ENCODE measurements around the gene CDHR3. TPM values are rescaled to one million over a fixed set of nuclear protein-coding genes. Genes with fewer than 3 reads are reported as not detected.
"Not testable (repeated sequence)": the region's sequence is repeated elsewhere in the genome, so short reads cannot be mapped to it uniquely, and the experiment has no call there.

The CDHR3 gene
- total RNA-seq, 1 donor from 2014 or later, result 0.47 TPM

- no peaks in the 10 kb centered on the region for H3K9me3 Mint-ChIP-seq
- H3K27me3 Mint-ChIP-seq (ENCODE audit: insufficient read depth), result peaks cover 21% of the 10 kb centered on the region
- H3K36me3 Mint-ChIP-seq (ENCODE audit: low read depth), result no peaks in the 10 kb centered on the region
- no peak overlapping the region for H3K27ac Mint-ChIP-seq
- intact Hi-C loops (cut with micrococcal nuclease), result loop anchor here (5.0 kb wide), 1 partner anchor 34 kb away; no protein-coding TSS in a partner anchor
- no peak overlapping the region for H3K4me3 Mint-ChIP-seq
- H3K4me1 Mint-ChIP-seq (ENCODE audit: low read depth), result no peaks in the 10 kb centered on the region
- DNase-seq (ENCODE audit: low spot score), result no peak
These were observed 12.8 kb downstream of the CDHR3 start for GRCh38 chr7:105975770-105976417.

- Mint-ChIP-seq H3K4me3 (no peak overlapping the region), H3K9me3 (no peaks in the 10 kb centered on the region), H3K27ac (no peak overlapping the region), H3K36me3 (ENCODE audit: low read depth) (no peaks in the 10 kb centered on the region), H3K27me3 (ENCODE audit: insufficient read depth) (peaks cover 24% of the 10 kb centered on the region), H3K4me1 (ENCODE audit: low read depth) (no peaks in the 10 kb centered on the region)
- intact Hi-C loops (cut with micrococcal nuclease), result loop anchor here (5.0 kb wide), 1 partner anchor 35 kb away; no protein-coding TSS in a partner anchor
- no peak for DNase-seq (ENCODE audit: low spot score)
These were observed 13.8 kb downstream of the CDHR3 start for GRCh38 chr7:105976868-105977267.

- H3K9me3 Mint-ChIP-seq, result no peaks in the 10 kb centered on the region
- H3K27me3 Mint-ChIP-seq (ENCODE audit: insufficient read depth), result peaks cover 27% of the 10 kb centered on the region
- no peak for DNase-seq (ENCODE audit: low spot score)
- intact Hi-C loops (cut with micrococcal nuclease), result loop anchor here (5.0 kb wide), 1 partner anchor 36 kb away; no protein-coding TSS in a partner anchor
- no peak overlapping the region for H3K27ac Mint-ChIP-seq
- no peak overlapping the region for H3K4me3 Mint-ChIP-seq
- no peaks in the 10 kb centered on the region for H3K4me1 Mint-ChIP-seq (ENCODE audit: low read depth)
- no peaks in the 10 kb centered on the region for H3K36me3 Mint-ChIP-seq (ENCODE audit: low read depth)
These were observed 15.0 kb downstream of the CDHR3 start for GRCh38 chr7:105978035-105978434.

- Mint-ChIP-seq H3K4me3 (no peak overlapping the region), H3K36me3 (ENCODE audit: low read depth) (no peaks in the 10 kb centered on the region), H3K4me1 (ENCODE audit: low read depth) (no peaks in the 10 kb centered on the region), H3K27ac (no peak overlapping the region), H3K9me3 (no peaks in the 10 kb centered on the region), H3K27me3 (ENCODE audit: insufficient read depth) (peaks cover 25% of the 10 kb centered on the region)
- intact Hi-C loops (cut with micrococcal nuclease), result loop anchor here (5.0 kb wide), 1 partner anchor 37 kb away; no protein-coding TSS in a partner anchor
- no peak for DNase-seq (ENCODE audit: low spot score)
These were observed 15.9 kb downstream of the CDHR3 start for GRCh38 chr7:105978974-105979373.

- Mint-ChIP-seq H3K27ac (no peak overlapping the region), H3K9me3 (no peaks in the 10 kb centered on the region), H3K4me1 (ENCODE audit: low read depth) (no peaks in the 10 kb centered on the region)
These were observed 16.3 kb downstream of the CDHR3 start for GRCh38 chr7:105979405-105979804.

GRCh38 chr7:105980645-105981396 lies 17.8 kb downstream of the CDHR3 start:
- Mint-ChIP-seq H3K9me3 (no peaks in the 10 kb centered on the region), H3K4me3 (no peak overlapping the region), H3K27ac (no peak overlapping the region), H3K4me1 (ENCODE audit: low read depth) (no peaks in the 10 kb centered on the region), H3K27me3 (ENCODE audit: insufficient read depth) (peaks cover 31% of the 10 kb centered on the region), H3K36me3 (ENCODE audit: low read depth) (no peaks in the 10 kb centered on the region)
- intact Hi-C loops (cut with micrococcal nuclease), result no loop called here
- no peak for DNase-seq (ENCODE audit: low spot score)

More at GRCh38 chr7:105979405-105979804, 16.3 kb downstream of the CDHR3 start:
- DNase-seq (ENCODE audit: low spot score), result no peak
- peaks cover 24% of the 10 kb centered on the region for H3K27me3 Mint-ChIP-seq (ENCODE audit: insufficient read depth)
- intact Hi-C loops (cut with micrococcal nuclease), result loop anchor here (5.0 kb wide), 1 partner anchor 37 kb away; no protein-coding TSS in a partner anchor
- H3K4me3 Mint-ChIP-seq, result no peak overlapping the region
- no peaks in the 10 kb centered on the region for H3K36me3 Mint-ChIP-seq (ENCODE audit: low read depth)

GRCh38 chr7:105982388-105982787 lies 19.3 kb downstream of the CDHR3 start:
- no peak overlapping the region for H3K4me3 Mint-ChIP-seq
- intact Hi-C loops (cut with micrococcal nuclease), result no loop called here
- peaks cover 37% of the 10 kb centered on the region for H3K27me3 Mint-ChIP-seq (ENCODE audit: insufficient read depth)
- no peaks in the 10 kb centered on the region for H3K36me3 Mint-ChIP-seq (ENCODE audit: low read depth)
- H3K9me3 Mint-ChIP-seq, result no peaks in the 10 kb centered on the region
- DNase-seq (ENCODE audit: low spot score), result no peak
- no peak overlapping the region for H3K27ac Mint-ChIP-seq
- no peaks in the 10 kb centered on the region for H3K4me1 Mint-ChIP-seq (ENCODE audit: low read depth)

GRCh38 chr7:105984808-105985207 lies 21.7 kb downstream of the CDHR3 start:
- H3K4me3 Mint-ChIP-seq; intact Hi-C loops (cut with micrococcal nuclease); H3K27ac Mint-ChIP-seq; DNase-seq (ENCODE audit: low spot score); H3K4me1 Mint-ChIP-seq (ENCODE audit: low read depth); H3K36me3 Mint-ChIP-seq (ENCODE audit: low read depth); H3K9me3 Mint-ChIP-seq: not testable (repeated sequence)
- H3K27me3 Mint-ChIP-seq (ENCODE audit: insufficient read depth), result peaks cover 38% of the 10 kb centered on the region

- intact Hi-C loops (cut with micrococcal nuclease), result no loop called here
- no peak overlapping the region for H3K4me3 Mint-ChIP-seq
- peaks cover 36% of the 10 kb centered on the region for H3K27me3 Mint-ChIP-seq (ENCODE audit: insufficient read depth)
- H3K27ac Mint-ChIP-seq, result no peak overlapping the region
- no peaks in the 10 kb centered on the region for H3K9me3 Mint-ChIP-seq
- no peaks in the 10 kb centered on the region for H3K36me3 Mint-ChIP-seq (ENCODE audit: low read depth)
- no peak for DNase-seq (ENCODE audit: low spot score)
- H3K4me1 Mint-ChIP-seq (ENCODE audit: low read depth), result no peaks in the 10 kb centered on the region
These were observed 22.2 kb downstream of the CDHR3 start for GRCh38 chr7:105985229-105985628.

- intact Hi-C loops (cut with micrococcal nuclease), result no loop called here
These were observed 22.7 kb downstream of the CDHR3 start for GRCh38 chr7:105985672-105986215.

GRCh38 chr7:105987046-105987445 lies 24.0 kb downstream of the CDHR3 start:
- no peaks in the 10 kb centered on the region for H3K36me3 Mint-ChIP-seq (ENCODE audit: low read depth)
- no peak overlapping the region for H3K4me3 Mint-ChIP-seq
- H3K27me3 Mint-ChIP-seq (ENCODE audit: insufficient read depth), result peaks cover 34% of the 10 kb centered on the region
- no peaks in the 10 kb centered on the region for H3K4me1 Mint-ChIP-seq (ENCODE audit: low read depth)
- no peak for DNase-seq (ENCODE audit: low spot score)
- intact Hi-C loops (cut with micrococcal nuclease), result no loop called here
- H3K27ac Mint-ChIP-seq, result no peak overlapping the region
- H3K9me3 Mint-ChIP-seq, result no peaks in the 10 kb centered on the region

More at GRCh38 chr7:105985672-105986215, 22.7 kb downstream of the CDHR3 start:
- Mint-ChIP-seq H3K27me3 (ENCODE audit: insufficient read depth) (peaks cover 36% of the 10 kb centered on the region), H3K4me1 (ENCODE audit: low read depth) (no peaks in the 10 kb centered on the region), H3K9me3 (no peaks in the 10 kb centered on the region), H3K27ac (no peak overlapping the region), H3K4me3 (no peak overlapping the region), H3K36me3 (ENCODE audit: low read depth) (no peaks in the 10 kb centered on the region)
- no peak for DNase-seq (ENCODE audit: low spot score)

- Mint-ChIP-seq H3K36me3 (ENCODE audit: low read depth) (no peaks in the 10 kb centered on the region), H3K4me1 (ENCODE audit: low read depth) (no peaks in the 10 kb centered on the region), H3K9me3 (no peaks in the 10 kb centered on the region), H3K4me3 (no peak overlapping the region), H3K27ac (no peak overlapping the region), H3K27me3 (ENCODE audit: insufficient read depth) (peaks cover 27% of the 10 kb centered on the region)
- intact Hi-C loops (cut with micrococcal nuclease), result no loop called here
- no peak for DNase-seq (ENCODE audit: low spot score)
These were observed 25.2 kb downstream of the CDHR3 start for GRCh38 chr7:105988276-105988675.

GRCh38 chr7:105989191-105989590 lies 26.1 kb downstream of the CDHR3 start:
- intact Hi-C loops (cut with micrococcal nuclease), result no loop called here
- no peak for DNase-seq (ENCODE audit: low spot score)
- no peak overlapping the region for H3K4me3 Mint-ChIP-seq
- peaks cover 33% of the 10 kb centered on the region for H3K27me3 Mint-ChIP-seq (ENCODE audit: insufficient read depth)
- no peaks in the 10 kb centered on the region for H3K4me1 Mint-ChIP-seq (ENCODE audit: low read depth)
- H3K9me3 Mint-ChIP-seq, result no peaks in the 10 kb centered on the region
- H3K27ac Mint-ChIP-seq, result no peak overlapping the region
- H3K36me3 Mint-ChIP-seq (ENCODE audit: low read depth), result no peaks in the 10 kb centered on the region
